CD1c-positive myeloid dendritic cell (primary cell): Measurements from ENCODE around the gene ZNF462.
"Not testable (repeated sequence)": the region's sequence is repeated elsewhere in the genome, so short reads cannot be mapped to it uniquely, and the experiment has no call there.

ENCODE experiments used
- DNase-seq: peaks from one replicate; pipeline ENCODE4 v3.0.0-alpha.2; 2016; ENCODE audit errors: extremely low spot score

Gene ZNF462, protein sequence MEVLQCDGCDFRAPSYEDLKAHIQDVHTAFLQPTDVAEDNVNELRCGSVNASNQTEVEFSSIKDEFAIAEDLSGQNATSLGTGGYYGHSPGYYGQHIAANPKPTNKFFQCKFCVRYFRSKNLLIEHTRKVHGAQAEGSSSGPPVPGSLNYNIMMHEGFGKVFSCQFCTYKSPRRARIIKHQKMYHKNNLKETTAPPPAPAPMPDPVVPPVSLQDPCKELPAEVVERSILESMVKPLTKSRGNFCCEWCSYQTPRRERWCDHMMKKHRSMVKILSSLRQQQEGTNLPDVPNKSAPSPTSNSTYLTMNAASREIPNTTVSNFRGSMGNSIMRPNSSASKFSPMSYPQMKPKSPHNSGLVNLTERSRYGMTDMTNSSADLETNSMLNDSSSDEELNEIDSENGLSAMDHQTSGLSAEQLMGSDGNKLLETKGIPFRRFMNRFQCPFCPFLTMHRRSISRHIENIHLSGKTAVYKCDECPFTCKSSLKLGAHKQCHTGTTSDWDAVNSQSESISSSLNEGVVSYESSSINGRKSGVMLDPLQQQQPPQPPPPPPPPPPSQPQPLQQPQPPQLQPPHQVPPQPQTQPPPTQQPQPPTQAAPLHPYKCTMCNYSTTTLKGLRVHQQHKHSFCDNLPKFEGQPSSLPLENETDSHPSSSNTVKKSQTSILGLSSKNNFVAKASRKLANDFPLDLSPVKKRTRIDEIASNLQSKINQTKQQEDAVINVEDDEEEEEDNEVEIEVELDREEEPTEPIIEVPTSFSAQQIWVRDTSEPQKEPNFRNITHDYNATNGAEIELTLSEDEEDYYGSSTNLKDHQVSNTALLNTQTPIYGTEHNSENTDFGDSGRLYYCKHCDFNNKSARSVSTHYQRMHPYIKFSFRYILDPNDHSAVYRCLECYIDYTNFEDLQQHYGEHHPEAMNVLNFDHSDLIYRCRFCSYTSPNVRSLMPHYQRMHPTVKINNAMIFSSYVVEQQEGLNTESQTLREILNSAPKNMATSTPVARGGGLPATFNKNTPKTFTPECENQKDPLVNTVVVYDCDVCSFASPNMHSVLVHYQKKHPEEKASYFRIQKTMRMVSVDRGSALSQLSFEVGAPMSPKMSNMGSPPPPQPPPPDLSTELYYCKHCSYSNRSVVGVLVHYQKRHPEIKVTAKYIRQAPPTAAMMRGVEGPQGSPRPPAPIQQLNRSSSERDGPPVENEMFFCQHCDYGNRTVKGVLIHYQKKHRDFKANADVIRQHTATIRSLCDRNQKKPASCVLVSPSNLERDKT (N-terminal part only)

GRCh38 chr9:106862821-106863720 lies at the start of gene ZNF462:
TSS of gene ZNF462 (plus strand) at chr9:106863166. CDS start at chr9:106923384, 60,218 bp downstream.
- DNase-seq, result no peak

- DNase-seq, result no peak
These were observed 46.4 kb upstream of the ZNF462 start for GRCh38 chr9:106816524-106816923.

DNA sequence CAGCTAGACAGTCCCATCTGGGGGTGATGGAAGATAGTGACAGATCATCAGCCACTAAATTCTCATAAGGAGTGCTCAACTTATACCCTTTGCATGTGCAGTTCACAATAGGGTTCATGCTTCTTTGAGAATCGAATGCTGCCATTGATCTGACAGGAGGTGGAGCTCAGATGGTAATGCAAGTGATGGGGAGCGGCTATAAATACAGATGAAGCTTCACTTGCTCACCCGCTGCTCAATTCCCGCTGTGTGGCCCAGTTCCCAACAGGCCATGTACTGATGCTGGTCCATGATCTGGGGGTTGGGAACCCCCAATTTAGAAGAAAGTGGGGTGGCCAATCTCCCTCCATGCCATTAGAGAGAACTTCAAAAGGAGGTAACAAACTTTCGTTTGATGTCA lies 44.9 kb upstream of the ZNF462 start:
- DNase-seq, result no peak

- no peak for DNase-seq
These were observed 42.1 kb upstream of the ZNF462 start for GRCh38 chr9:106820866-106821265.

- no peak for DNase-seq
These were observed 34.9 kb upstream of the ZNF462 start for GRCh38 chr9:106828070-106828469.

- no peak for DNase-seq
These were observed 34.0 kb upstream of the ZNF462 start for GRCh38 chr9:106828965-106829364.

- no peak for DNase-seq
These were observed 33.1 kb upstream of the ZNF462 start for GRCh38 chr9:106829666-106830408.

DNA sequence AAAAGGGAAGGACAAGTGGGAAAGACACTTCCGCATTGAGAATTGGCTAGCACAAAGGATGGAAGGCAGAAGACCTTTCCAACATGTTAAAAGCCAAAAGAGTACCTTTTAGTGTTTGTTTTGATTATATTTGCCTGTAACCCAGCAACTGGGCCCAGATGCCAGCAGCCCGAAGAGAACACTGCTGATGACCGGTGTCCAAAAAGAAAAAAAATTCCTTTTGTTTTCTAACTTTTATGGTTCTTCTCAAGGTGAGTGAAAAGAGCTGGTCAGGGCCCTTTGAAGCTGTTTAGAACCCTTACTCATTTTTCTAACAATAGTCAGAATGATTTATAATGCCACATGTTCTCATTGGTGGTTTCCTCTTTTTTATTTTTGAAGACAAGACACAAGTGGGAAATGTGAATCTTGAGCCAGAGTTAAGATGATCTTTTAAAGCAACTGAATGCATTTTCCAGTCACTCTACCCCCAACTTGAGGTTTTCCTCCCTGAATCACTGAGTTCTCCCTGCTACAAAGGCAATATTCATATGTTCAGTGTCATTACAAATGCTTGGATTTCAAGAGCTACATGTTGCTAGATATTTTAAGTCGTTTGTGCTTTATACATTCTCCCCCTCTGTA lies 32.3 kb upstream of the ZNF462 start:
- DNase-seq, result no peak

DNA sequence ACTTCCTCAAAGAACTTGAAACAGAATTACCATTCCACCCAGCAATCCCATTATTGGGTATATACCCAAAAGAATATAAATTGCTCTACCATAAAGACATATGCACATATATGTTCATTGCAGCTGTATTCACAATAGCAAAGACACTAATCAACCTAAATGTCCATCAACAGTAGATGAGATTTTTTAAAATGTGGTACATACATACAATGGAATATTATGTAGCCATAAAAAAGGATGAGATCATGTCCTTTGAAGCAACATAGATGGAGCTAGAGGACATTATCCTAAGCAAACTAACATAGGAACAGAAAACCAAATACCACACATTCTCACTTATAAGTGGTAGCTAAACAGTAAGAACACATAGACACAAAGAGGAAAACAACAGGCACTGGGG lies 28.1 kb upstream of the ZNF462 start:
- DNase-seq, result no peak

DNA sequence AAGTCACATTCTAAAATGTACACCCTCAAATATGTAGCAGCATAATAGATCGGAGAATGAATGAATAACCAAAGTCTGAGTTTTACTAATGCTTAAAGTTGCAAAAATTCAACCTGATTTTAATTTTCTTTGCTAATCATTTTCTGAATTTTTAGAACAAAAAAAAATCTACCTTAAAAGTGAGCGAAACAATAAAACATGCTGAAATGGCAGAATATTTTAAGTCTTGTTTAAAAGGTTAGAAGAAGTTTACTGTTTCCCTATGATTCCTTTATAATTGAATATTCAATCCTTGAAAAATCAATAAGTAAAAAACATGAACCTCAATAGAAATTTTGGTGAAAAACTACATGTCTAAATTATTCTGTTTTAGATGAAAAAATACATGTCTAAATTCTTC lies 27.1 kb upstream of the ZNF462 start:
- DNase-seq, result no peak

DNA sequence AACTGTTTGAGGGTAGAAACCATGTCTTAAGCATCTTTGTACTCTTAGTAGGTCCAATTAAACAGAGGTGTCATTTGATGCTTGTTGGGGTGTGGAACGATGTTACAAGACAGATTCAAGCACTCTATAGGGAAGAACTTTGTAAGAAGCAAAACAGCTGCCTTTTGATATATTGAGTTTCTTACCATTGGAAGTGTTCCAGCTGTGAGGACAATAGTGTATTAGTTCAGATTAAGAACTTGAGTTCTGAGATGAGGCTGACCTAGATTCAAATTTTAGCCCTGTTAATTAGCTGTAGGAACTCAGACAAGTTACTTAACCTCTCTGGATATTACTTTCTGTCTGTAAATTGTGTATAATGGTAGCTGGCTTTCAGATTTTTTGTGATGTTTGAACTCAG lies 19.6 kb upstream of the ZNF462 start:
- DNase-seq, result no peak

DNA sequence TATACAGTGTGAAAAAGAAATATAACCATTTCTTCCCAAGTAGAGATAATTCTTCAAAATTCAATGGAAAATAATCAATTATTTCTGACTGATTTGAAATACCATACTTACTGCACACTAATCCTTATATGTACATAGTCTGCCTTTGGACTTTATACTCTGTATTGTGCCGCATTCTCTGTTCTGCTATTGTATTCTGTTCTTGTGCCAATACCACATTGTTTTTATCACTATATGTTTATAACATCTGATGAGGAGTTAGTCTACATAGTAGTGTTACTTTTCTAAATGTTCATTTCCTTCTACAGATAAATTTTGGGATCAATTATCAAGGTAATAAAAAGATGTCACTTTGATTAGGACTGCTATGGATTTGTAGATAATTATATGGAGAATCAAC lies 16.7 kb upstream of the ZNF462 start:
- no peak for DNase-seq

DNA sequence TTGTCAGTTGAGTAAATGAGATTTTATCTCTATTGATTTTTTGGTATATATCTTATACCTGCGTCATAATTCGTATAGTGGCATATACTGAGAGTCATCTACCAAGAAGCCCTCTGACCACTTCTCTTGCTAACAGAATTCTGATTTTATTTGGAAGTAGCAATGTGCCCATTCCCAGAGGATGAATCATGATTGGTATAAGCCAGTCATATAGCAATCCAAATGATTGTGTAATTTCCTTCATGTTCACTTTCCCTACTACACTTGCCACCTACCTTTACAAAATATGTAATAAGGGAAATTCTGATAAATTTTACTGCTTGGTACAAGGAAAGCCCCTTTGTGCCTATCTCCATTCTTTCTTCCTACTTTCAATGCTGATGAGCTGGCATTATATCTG lies 16.1 kb upstream of the ZNF462 start:
- no peak for DNase-seq

- not testable (repeated sequence) for DNase-seq
These were observed 11.3 kb upstream of the ZNF462 start for GRCh38 chr9:106851640-106852039.

DNA sequence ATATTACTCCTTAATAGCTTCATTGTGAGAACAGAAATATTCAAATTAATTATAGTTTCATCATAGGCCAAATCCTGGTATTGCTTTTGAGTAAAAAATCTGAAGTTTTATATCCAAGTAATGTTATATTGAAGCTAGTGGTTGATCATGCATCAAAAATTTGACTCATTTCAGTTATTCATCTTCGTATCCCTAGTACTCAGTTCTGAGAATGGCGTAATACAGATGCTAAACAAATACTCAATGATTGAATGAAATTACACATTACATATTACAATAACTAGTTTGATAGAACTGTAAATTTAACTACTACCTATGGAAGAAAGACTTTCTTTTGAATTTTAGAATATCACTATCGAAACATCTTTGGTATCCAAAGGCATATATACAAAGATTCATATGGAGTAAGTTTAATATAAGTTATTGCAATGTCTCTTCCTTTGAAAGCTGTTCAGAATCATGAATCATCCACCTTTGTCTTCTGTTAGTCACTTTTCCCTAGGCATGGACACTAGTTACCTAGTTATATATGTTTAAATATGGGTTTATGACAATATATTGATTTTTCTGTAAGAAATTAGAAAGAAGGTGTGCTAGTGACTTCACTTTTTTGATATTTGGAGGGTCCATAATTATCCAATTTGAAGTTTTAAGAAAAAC lies 5.0 kb upstream of the ZNF462 start:
- DNase-seq, result no peak

- DNase-seq, result no peak
These were observed 2.8 kb upstream of the ZNF462 start for GRCh38 chr9:106859957-106860720.

- no peak for DNase-seq
These were observed 2.0 kb upstream of the ZNF462 start for GRCh38 chr9:106860721-106861639.
